ENCODE data around the gene HMCN2.
"Not testable (repeated sequence)": the region's sequence is repeated elsewhere in the genome, so short reads cannot be mapped to it uniquely, and the experiment has no call there.

GRCh38 chr9:130401742-130402141, 136.2 kb downstream of the HMCN2 start:
- TF ChIP-seq CTCF (IDR thresholded peaks at IDR 0.05; ENCODE audit: poor library complexity); EZH2 (IDR thresholded peaks at IDR 0.05; ENCODE audit: borderline replicate concordance): not testable (repeated sequence)

Data from hepatocyte (in vitro differentiated cells).